Stimulated activated naive CD8-positive, alpha-beta T cell treated with anti-CD3 and anti-CD28 coated beads, Interleukin-15, Interleukin-2, amounts not matched to agents 100 ng/mL and 50 ng/mL, for 24 hours (primary cell): ENCODE data around the gene PTPRE.
"Not testable (repeated sequence)": the region's sequence is repeated elsewhere in the genome, so short reads cannot be mapped to it uniquely, and the experiment has no call there.

Experiments used
- H3K27ac Mint-ChIP-seq: one replicate; pipeline ENCODE4 v1.8.0; 2021; ENCODE audit warnings: mild to moderate bottlenecking, mixed read lengths
- H3K27me3 Mint-ChIP-seq: one replicate; pipeline ENCODE4 v1.8.0; 2021; ENCODE audit warnings: mixed read lengths
- H3K36me3 Mint-ChIP-seq: one replicate; pipeline ENCODE4 v1.8.0; 2021; ENCODE audit warnings: low read depth, mixed read lengths
- H3K4me1 Mint-ChIP-seq: one replicate; pipeline ENCODE4 v1.8.0; 2021; ENCODE audit warnings: low read depth, mixed read lengths
- H3K4me3 Mint-ChIP-seq: one replicate; pipeline ENCODE4 v1.8.0; 2021; ENCODE audit warnings: mild to moderate bottlenecking, mixed read lengths
- H3K9me3 Mint-ChIP-seq: one replicate; pipeline ENCODE4 v1.8.0; 2021; ENCODE audit warnings: mixed read lengths

The PTPRE gene

DNA sequence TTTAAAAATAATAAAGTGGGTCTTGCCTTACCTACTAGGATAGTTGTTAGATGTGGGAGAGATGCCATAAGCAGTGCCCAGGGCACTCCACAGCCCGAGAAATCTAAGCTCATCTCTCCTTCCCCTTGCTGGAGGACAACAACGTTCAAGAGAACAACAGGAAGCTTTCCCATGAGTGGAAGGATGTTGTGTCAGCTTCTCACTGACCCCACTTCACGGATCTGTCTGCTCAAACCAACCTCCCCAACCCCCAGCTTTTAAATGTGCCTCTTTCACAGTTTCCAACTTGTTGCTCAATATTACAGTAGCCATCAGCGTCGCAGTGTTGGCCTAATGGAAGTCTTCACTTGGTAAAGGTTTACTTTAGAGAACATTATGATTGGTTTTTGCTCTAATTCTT, 72.1 kb downstream of the PTPRE start:
- Mint-ChIP-seq H3K4me3 (no peak overlapping the region), H3K36me3 (peaks cover 4% of the 10 kb centered on the region), H3K27me3 (peaks cover 30% of the 10 kb centered on the region), H3K27ac (no peak overlapping the region), H3K4me1 (peaks cover 13% of the 10 kb centered on the region), H3K9me3 (peaks cover 9% of the 10 kb centered on the region)

DNA sequence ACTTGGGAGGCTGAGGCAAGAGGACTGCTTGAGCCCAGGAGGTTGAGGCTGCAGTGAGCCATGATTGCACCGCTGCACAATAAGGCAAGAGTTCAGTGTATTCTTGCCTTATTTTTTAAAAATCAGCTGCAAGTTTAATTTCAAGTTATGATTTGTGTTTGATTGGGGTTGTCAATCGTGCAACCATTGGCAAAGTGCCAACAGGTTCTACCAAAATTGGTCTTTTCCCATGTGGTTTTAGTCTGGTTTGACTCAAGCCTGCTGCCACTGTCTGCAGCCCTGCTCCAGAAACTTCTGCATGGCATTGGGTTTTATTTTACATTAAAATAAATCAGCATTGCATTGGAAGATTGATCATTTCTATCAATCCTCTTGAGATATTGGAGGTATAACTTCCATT, 72.7 kb downstream of the PTPRE start:
- Mint-ChIP-seq H3K27me3 (peaks cover 27% of the 10 kb centered on the region), H3K27ac (no peak overlapping the region), H3K36me3 (peaks cover 4% of the 10 kb centered on the region), H3K9me3 (peaks cover 9% of the 10 kb centered on the region), H3K4me1 (peaks cover 17% of the 10 kb centered on the region), H3K4me3 (no peak overlapping the region)

- H3K9me3 Mint-ChIP-seq = peaks cover 9% of the 10 kb centered on the region
- no peak overlapping the region for H3K4me3 Mint-ChIP-seq
- peaks cover 23% of the 10 kb centered on the region for H3K27me3 Mint-ChIP-seq
- peaks cover 22% of the 10 kb centered on the region for H3K4me1 Mint-ChIP-seq
- peaks cover 4% of the 10 kb centered on the region for H3K36me3 Mint-ChIP-seq
- H3K27ac Mint-ChIP-seq = no peak overlapping the region
Observed at GRCh38 chr10:127980898-127981297, 74.0 kb downstream of the PTPRE start.

DNA sequence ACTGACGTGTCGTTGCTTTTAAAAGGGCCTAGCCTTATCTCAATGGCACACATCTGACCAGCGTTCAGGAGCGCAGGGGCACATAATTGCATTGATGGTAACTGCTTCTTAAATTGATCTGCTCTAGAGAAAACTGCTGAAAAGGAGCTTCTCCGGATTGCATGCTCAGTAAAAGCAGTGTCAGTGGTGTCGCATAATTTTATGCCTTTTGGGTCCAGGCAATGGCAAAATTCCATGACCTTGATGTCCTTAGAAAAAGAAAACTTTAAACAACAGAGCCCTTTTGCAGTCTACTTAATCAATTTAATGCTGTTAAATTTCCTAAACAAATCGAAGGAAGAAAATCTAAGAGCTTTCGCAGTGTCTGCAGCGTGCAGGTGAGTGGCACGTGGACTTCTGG, 75.7 kb downstream of the PTPRE start:
- peaks cover 11% of the 10 kb centered on the region for H3K27me3 Mint-ChIP-seq
- peaks cover 24% of the 10 kb centered on the region for H3K4me1 Mint-ChIP-seq
- peaks cover 9% of the 10 kb centered on the region for H3K9me3 Mint-ChIP-seq
- H3K4me3 Mint-ChIP-seq = no peak overlapping the region
- peaks cover 4% of the 10 kb centered on the region for H3K36me3 Mint-ChIP-seq
- H3K27ac Mint-ChIP-seq = no peak overlapping the region

DNA sequence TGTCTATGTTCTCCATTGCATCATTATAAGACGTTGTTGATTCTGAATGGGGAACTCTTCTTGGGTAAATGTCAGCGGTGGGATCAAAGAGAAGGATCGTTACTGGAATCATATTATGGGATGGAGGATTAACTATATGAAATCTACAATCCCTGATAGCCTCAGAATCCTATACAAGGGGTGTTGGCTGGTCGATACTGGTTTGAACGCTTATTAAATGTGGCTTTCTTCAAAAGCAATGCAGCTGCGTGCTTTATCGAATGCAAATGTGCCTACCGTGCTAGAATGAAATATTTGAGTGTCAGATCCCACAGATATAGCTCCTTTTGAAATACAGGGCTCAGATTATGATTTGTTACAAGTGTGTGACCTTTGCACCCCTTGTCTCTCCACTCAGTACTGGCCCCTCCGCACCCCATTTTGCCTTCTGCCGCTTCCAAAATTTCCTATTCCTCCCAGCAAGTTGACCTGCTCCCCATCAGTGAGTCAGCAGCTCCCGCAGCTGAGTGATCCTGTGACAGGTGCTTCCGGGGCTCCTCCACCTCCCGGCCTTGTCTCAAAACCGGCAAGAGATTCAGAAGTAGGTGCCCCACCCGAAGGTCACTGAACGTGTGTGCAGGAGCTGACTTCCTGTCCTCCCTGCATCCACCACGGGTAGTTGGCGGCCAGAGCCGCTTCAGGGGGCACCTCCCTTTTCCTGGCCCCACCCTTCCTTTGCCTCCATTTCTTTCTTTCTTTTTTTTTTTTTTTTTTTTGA, 76.6 kb downstream of the PTPRE start:
- Mint-ChIP-seq H3K4me3 (no peak overlapping the region), H3K36me3 (peaks cover 4% of the 10 kb centered on the region), H3K4me1 (peaks cover 24% of the 10 kb centered on the region), H3K27ac (no peak overlapping the region), H3K27me3 (peaks cover 8% of the 10 kb centered on the region), H3K9me3 (peaks cover 9% of the 10 kb centered on the region)

DNA sequence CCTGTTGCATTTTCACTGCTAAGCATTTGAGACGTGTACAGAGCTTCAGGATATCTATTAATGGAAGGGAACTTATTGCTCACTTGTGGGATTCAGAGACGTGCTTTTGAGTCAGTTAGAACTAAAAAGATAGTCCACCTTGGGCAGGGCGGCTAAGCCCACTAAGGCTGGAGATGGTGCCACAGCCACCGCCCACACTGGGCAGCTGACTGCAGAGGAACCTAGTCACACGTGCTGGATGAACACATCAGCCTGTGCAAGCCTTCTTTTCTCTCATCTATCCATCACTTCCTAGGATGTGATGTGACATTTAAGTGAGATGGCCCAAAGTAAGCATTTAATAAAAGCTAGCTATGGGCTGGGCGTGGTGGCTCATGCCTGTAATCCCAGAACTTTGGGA, 78.0 kb downstream of the PTPRE start:
- Mint-ChIP-seq H3K4me1 (peaks cover 32% of the 10 kb centered on the region), H3K27me3 (peaks cover 8% of the 10 kb centered on the region), H3K27ac (no peak overlapping the region), H3K36me3 (peaks cover under 1% of the 10 kb centered on the region), H3K9me3 (peaks cover 6% of the 10 kb centered on the region), H3K4me3 (no peak overlapping the region)

GRCh38 chr10:127986531-127987466, 79.9 kb downstream of the PTPRE start:
- Mint-ChIP-seq H3K4me3 (no peak overlapping the region), H3K27me3 (peaks cover 8% of the 10 kb centered on the region), H3K9me3 (no peaks in the 10 kb centered on the region), H3K4me1 (peaks cover 51% of the 10 kb centered on the region), H3K27ac (peak overlapping the region; percentile 57), H3K36me3 (no peaks in the 10 kb centered on the region)

DNA sequence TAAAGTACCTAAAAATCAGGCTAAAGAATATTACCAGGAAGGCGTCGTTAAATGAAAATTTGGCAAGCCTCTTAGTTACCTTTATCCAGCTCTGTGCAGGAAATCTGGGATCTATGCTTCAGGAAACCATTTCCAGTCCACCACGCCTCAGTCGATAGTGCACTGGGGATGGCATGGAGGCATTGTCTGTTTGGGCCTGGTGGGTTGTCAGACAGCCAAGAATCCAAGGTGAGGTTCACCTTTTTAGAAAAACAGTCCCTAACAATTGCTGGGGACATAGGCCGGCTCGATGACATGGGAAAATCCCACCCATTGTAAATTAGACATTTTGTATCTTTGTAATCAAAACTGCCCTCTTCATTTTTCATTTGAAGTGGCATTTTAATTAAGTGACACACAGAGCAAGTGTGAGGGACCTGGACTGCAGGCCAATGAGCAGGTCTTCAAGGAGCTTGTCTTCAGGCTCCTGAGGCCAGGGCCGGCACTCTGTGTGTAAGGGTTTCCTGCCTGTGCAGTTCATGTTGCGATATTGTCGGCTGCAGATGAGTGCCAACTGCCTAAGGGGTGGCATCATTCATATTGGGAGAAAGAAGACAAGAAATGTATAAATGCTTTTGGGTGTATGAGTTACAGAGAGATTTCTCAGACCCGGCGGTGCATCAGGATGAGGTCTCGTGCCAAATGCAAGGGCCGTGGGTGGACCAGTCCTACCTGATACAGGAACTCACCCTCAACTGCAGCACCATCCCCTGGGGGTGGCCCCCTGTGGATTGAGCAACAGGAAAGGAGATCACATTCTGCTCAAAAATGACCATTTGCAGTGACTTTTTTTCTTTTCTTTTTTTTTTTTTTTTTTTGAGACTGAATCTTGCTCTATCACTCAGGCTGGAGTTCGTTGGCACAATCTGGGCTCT, 80.8 kb downstream of the PTPRE start:
- Mint-ChIP-seq H3K27ac (peak overlapping the region; percentile 52), H3K4me3 (no peak overlapping the region), H3K4me1 (peaks cover 60% of the 10 kb centered on the region), H3K9me3 (no peaks in the 10 kb centered on the region), H3K27me3 (peaks cover 8% of the 10 kb centered on the region), H3K36me3 (no peaks in the 10 kb centered on the region)

DNA sequence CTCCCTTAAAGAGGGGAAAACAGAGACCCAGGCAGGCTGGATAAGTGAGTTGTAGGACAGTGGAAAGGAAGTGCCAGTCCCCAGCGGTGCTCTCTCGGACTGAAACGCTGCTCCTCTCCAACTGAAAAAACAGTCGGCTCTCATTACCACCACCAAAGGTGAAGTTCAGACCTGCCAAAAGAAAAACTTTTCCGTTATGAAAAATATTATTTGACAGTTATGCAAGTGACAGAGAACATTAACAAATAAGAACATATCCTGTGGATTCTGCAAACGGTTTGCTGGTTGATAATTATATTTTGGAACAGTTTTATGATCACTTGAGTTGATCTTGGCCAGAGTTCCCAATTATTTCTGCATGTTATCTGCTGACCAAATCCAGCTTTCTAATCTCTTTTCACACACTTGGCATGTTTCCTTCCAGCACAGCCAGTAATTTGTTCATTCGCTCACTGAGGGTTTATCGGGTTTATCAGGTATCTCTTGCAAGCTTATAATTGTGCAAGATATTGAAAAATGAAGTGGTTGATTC, 82.6 kb downstream of the PTPRE start:
- H3K4me1 Mint-ChIP-seq = peaks cover 64% of the 10 kb centered on the region
- H3K36me3 Mint-ChIP-seq = no peaks in the 10 kb centered on the region
- H3K4me3 Mint-ChIP-seq = peak overlapping the region; percentile 65
- peak overlapping the region; percentile 94 for H3K27ac Mint-ChIP-seq
- peaks cover 3% of the 10 kb centered on the region for H3K27me3 Mint-ChIP-seq
- H3K9me3 Mint-ChIP-seq = no peaks in the 10 kb centered on the region

DNA sequence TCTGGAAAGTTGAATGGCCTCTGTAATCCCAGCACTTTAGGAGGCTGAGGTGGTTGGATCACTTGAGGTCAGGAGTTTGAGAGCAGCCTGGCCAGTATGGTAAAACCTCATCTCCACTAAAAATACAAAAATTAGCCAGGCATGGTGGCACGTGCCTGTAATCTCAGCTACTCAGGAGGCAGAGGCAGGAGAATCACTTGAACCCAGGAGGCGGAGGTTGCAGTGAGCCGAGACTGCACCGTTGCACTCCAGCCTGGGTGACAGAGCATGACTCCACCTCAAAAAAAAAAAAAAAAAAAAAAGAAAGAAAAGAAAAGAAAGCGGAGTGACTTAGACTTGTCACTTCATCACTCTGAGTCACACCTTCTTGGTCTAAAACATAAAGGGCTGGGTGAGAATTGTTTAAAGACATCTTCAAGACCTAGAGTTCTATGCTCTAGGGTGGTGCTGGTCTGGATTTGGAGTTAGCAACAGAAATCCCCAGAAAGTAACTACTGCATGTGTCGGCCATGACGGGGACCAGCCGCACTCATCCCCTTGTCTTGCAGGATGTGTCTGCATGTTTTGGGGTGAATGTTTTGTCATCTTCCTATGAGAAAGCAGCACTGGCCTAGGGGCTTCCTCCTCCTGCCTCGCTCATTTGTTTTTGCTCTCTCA, 83.4 kb downstream of the PTPRE start:
- H3K4me3 Mint-ChIP-seq = peak overlapping the region; percentile 65
- H3K27me3 Mint-ChIP-seq, H3K36me3 Mint-ChIP-seq, H3K9me3 Mint-ChIP-seq: not testable (repeated sequence)
- H3K4me1 Mint-ChIP-seq = peaks cover 59% of the 10 kb centered on the region
- peak overlapping the region; percentile 94 for H3K27ac Mint-ChIP-seq

DNA sequence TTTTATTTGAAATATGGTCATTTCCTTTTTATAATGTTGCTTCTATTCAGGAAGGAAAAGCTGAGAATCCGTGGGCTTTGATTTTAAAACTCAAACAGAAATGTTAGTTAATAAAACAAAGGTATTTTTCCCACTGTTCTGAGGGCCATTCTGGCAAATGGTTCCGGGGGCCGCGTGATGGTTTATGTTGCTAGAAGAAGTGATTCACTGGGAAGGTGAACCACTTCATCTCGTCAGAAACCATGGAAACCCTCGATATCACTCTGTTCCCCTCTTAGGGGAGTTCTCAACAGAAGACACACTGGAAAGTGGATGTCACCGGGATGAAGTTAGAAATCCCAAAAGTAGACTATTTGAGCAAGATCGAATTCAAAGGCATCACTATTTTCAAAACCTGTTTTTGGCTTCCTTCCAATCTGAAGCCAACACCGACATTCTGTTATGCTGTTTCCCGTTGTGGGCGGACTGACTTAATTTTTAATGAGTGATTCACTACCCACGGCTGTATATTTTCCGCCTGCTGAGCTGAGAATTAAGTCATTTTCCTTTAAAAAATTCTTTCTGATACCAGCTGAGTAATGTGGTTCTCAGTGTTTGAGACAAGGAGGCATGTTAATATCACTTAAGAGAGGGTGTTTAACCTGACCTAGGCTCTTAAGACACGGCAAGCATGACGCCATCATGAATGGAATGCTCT, 84.1 kb downstream of the PTPRE start:
- Mint-ChIP-seq H3K36me3 (no peaks in the 10 kb centered on the region), H3K4me3 (peak overlapping the region; percentile 65), H3K9me3 (no peaks in the 10 kb centered on the region), H3K4me1 (peaks cover 59% of the 10 kb centered on the region), H3K27ac (peak overlapping the region; percentile 94), H3K27me3 (no peaks in the 10 kb centered on the region)

DNA sequence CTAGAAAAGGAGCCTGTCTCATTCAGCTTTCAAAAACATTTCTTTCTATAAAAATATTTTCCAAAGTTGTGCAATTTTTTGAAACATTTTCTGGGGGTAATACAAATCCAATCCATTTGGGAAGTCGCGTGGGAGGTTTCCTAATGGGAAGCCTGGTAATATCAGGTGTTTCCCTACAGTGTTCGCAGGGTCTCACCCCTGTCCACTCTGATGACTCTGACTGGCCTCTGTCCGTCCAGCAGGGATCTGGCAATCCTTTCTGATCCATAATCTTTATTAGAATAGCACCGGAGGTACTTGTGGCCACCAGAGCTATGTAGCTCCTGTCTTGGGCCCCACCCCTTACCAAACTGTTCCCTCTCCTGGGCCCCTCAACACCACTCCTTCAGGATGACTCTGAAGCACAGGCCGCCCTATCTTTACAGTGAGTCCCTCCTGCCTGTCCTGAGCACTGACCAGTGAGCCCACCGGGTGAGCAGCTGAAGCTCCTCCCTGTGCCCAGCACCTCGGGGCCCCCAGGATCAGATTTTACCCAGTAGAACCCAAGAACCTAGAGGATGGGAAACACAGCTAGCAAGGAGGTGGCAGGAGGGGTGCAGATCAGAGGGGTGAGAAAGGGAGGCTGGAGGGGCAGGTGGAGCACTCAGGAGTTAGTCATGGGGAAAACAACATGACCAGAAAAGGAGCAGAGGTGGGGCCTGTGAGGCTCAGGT, 84.8 kb downstream of the PTPRE start:
- peaks cover 52% of the 10 kb centered on the region for H3K4me1 Mint-ChIP-seq
- peak overlapping the region; percentile 65 for H3K4me3 Mint-ChIP-seq
- H3K27me3 Mint-ChIP-seq = no peaks in the 10 kb centered on the region
- H3K9me3 Mint-ChIP-seq = no peaks in the 10 kb centered on the region
- H3K27ac Mint-ChIP-seq = peak overlapping the region; percentile 94
- no peaks in the 10 kb centered on the region for H3K36me3 Mint-ChIP-seq

- Mint-ChIP-seq H3K9me3 (no peaks in the 10 kb centered on the region), H3K27ac (peak overlapping the region; percentile 94), H3K27me3 (peaks cover 3% of the 10 kb centered on the region), H3K36me3 (no peaks in the 10 kb centered on the region), H3K4me1 (peaks cover 47% of the 10 kb centered on the region), H3K4me3 (no peak overlapping the region)
Observed at GRCh38 chr10:127992376-127992775, 85.5 kb downstream of the PTPRE start.
